ENCODE measurements around the gene C5orf52.
"Not testable (repeated sequence)": the region's sequence is repeated elsewhere in the genome, so short reads cannot be mapped to it uniquely, and the experiment has no call there.

The C5orf52 gene

DNA sequence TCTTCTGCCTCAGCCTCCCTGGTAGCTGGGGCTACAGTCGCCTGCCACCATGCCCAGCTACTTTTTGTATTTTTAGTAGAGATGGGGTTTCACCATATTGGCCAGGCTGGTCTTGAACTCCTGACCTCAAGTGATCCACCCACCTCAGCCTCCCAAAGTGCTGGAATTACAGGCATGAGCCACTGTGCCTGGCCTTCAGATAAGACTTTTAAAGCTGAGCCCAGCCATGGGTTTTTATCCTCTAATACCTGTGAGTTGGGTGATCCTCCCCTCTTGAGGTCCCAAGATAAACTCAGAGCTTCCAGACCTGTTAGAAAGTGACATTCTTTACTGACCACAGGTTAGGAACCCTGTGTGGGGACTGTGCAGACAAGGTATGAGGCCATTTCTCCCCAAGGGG lies 56.5 kb downstream of the C5orf52 start:
- DNase-seq = not testable (repeated sequence)
